GM10248 (cell line): ENCODE results near the gene PRICKLE1.

Experiments used
- CTCF ChIA-PET: fragments of 300-600 bp; sonication (Branson Sonifier 250); formaldehyde crosslinking; extraction: SDS; loops from one replicate; lab custom pipeline; 2021; ENCODE audit warnings: antibody characterized with exemption; lab: Yijun Ruan, JAX
- POLR2A ChIA-PET: fragments of 350-650 bp; sonication (Branson Sonifier 250); formaldehyde crosslinking; extraction: SDS; loops from one replicate; lab custom pipeline; 2020; ENCODE audit warnings: antibody characterized with exemption; lab: Yijun Ruan, JAX
- DNase-seq: peaks from one replicate; pipeline ENCODE4 v3.0.0; 2012; ENCODE audit errors: extremely low spot score
- CTCF ChIP-seq: IDR thresholded peaks from 2 replicates; pipeline ENCODE4 v1.5.1; 2012; ENCODE audit warnings: mild to moderate bottlenecking, low read depth; ENCODE audit errors: extremely low read depth, missing control alignments, control extremely low read depth

PRICKLE1 gene

GRCh38 chr12:42426746-42427145, 162.8 kb downstream of the PRICKLE1 start:
- ChIA-PET POLR2A (no interaction called here), CTCF (interaction anchor here (0.9 to 1.2 kb wide), 2 partner anchors 17 to 20 kb away, joined by 3 to 4 read pairs; no protein-coding TSS in a partner anchor)
- TF ChIP-seq CTCF = no peak
- DNase-seq = no peak

GRCh38 chr12:42422785-42423184, 166.8 kb downstream of the PRICKLE1 start:
- peak; percentile 20 for DNase-seq
- CTCF ChIA-PET = interaction anchor here (2.1 kb wide), 1 partner anchor 15 kb away, joined by 7 read pairs; no protein-coding TSS in a partner anchor
- no peak for TF ChIP-seq CTCF
- POLR2A ChIA-PET = no interaction called here

GRCh38 chr12:42421844-42422779, 167.4 kb downstream of the PRICKLE1 start:
- no peak for TF ChIP-seq CTCF
- peak; percentile 45 for DNase-seq
- ChIA-PET CTCF (interaction anchor here (1.2 to 1.6 kb wide), 3 partner anchors 10 to 50 kb away, joined by 3 to 4 read pairs (median 3); no protein-coding TSS in a partner anchor), POLR2A (no interaction called here)

- TF ChIP-seq CTCF = no peak
- ChIA-PET CTCF (interaction anchor here (1.2 to 1.6 kb wide), 4 partner anchors 8 to 48 kb away, joined by 3 to 4 read pairs (median 4); no protein-coding TSS in a partner anchor), POLR2A (no interaction called here)
- no peak for DNase-seq
Observed at GRCh38 chr12:42420395-42420794, 169.2 kb downstream of the PRICKLE1 start.

- ChIA-PET CTCF (interaction anchor here (1.5 kb wide), 1 partner anchor 17 kb away, joined by 4 read pairs; no protein-coding TSS in a partner anchor), POLR2A (no interaction called here)
- no peak for DNase-seq
- TF ChIP-seq CTCF = no peak
Observed at GRCh38 chr12:42410340-42410739, 179.2 kb downstream of the PRICKLE1 start.

GRCh38 chr12:42409471-42409870, 180.1 kb downstream of the PRICKLE1 start:
- ChIA-PET CTCF (interaction anchor here (1.5 kb wide), 1 partner anchor 18 kb away, joined by 4 read pairs; no protein-coding TSS in a partner anchor), POLR2A (no interaction called here)
- no peak for DNase-seq
- TF ChIP-seq CTCF = no peak
